ENCODE results near the gene TMEFF2. TPM values are rescaled to one million over a fixed set of nuclear protein-coding genes. Genes with fewer than 3 reads are reported as not detected.

The TMEFF2 gene
- total and polyA plus RNA-seq, 2 of the 8 experiments (the other 6 are each of a cell fraction or from before 2014, with no cell fraction given), result 0.91 to 3.7 TPM

- WGBS, 2 experiments (ENCODE audit: extremely low coverage in 1 of 2, insufficient coverage in 1 of 2, insufficient read length in 1 of 2, insufficient replicate concordance in 2 of 2, low coverage in 1 of 2, low lambda C conversion rate in 2 of 2, missing lambda C conversion rate in 1 of 2), result 95% methylated on average over 4 of the region's 4 CpGs; no CpG with 5 or more reads in 1 of the 2 experiments
- H3K4me2 ChIP-seq (ENCODE audit: insufficient read depth in 1 of 2, low read depth in 2 of 2, low read length in 2 of 2), result no peak overlapping the region
Measured at GRCh38 chr2:192049362-192049761, 145.4 kb downstream of the TMEFF2 start.

More at GRCh38 chr2:192049362-192049761, 145.4 kb downstream of the TMEFF2 start:
- Histone ChIP-seq H3K79me2 (ENCODE audit: control insufficient read depth in 1 of 2, insufficient read depth in 2 of 2, low read length in 2 of 2) (no peaks in the 10 kb centered on the region), H3K27me3 (replicated peaks in 1 of 4; ENCODE audit: control insufficient read depth in 3 of 4, extremely low read depth in 1 of 4, insufficient read depth in 3 of 4, low read length in 3 of 4) (no peaks in the 10 kb centered on the region), H2BK5ac (ENCODE audit: low read depth, low read length) (no peak overlapping the region), H4K20me1 (replicated peaks in 1 of 2; ENCODE audit: control insufficient read depth in 1 of 2, insufficient read depth in 2 of 2, low read length in 2 of 2) (no peaks in the 10 kb centered on the region), H3K18ac (ENCODE audit: extremely low read depth, low read length) (no peak overlapping the region), H3K4me3 (ENCODE audit: extremely low read depth in 1 of 4, insufficient read depth in 2 of 4, low read depth in 3 of 4, low read length in 4 of 4) (no peak overlapping the region), H3K56ac (replicated peaks; ENCODE audit: insufficient read length, low read depth, low read length) (no peak overlapping the region), H3K36me3 (ENCODE audit: control insufficient read depth in 2 of 4, insufficient read depth in 4 of 4, low read length in 3 of 4) (no peaks in the 10 kb centered on the region), H3K9me3 (ENCODE audit: insufficient read depth in 2 of 2, low read depth in 1 of 2, low read length in 1 of 2) (no peaks in the 10 kb centered on the region; a peak in 1 of 4 replicates), H4K5ac (ENCODE audit: insufficient read length, low read depth, low read length) (no peak overlapping the region), H3K79me1 (ENCODE audit: low read depth, low read length) (no peaks in the 10 kb centered on the region), H2BK20ac (ENCODE audit: low read length) (no peak overlapping the region), H3K9ac (replicated peaks in 1 of 4; ENCODE audit: extremely low read depth in 1 of 4, low read depth in 3 of 4, low read length in 3 of 4) (no peak overlapping the region), H3K27ac (ENCODE audit: low read depth, low read length) (no peak overlapping the region), H3K23ac (ENCODE audit: insufficient read length) (no peak overlapping the region), H2BK12ac (ENCODE audit: low read depth, low read length) (no peak overlapping the region), H3K14ac (ENCODE audit: insufficient read length) (no peak overlapping the region), H2BK120ac (replicated peaks; ENCODE audit: low read depth, low read length) (no peak overlapping the region), H3K4me1 (replicated peaks in 1 of 4; ENCODE audit: control insufficient read depth in 3 of 4, insufficient read depth in 4 of 4, low read length in 3 of 4) (no peaks in the 10 kb centered on the region), H3K23me2 (ENCODE audit: low read depth, low read length) (no peaks in the 10 kb centered on the region), H2AFZ (ENCODE audit: low read length) (no peak overlapping the region), H3K4ac (replicated peaks; ENCODE audit: insufficient read length, low read depth, low read length) (no peak overlapping the region), H4K8ac (ENCODE audit: extremely low read depth, insufficient read depth, low read length) (no peak overlapping the region), H2BK15ac (ENCODE audit: low read length) (no peak overlapping the region), H2AK5ac (ENCODE audit: low read depth, low read length) (no peak overlapping the region), H4K91ac (replicated peaks; ENCODE audit: insufficient read length, low read length) (no peak overlapping the region)
- TF ChIP-seq TAF1 (IDR thresholded peaks at IDR 0.05; ENCODE audit: low read depth, low read length) (no peak), CBX5 (IDR thresholded peaks at IDR 0.05; ENCODE audit: low read depth, low read length) (no peak), ATF2 (IDR thresholded peaks at IDR 0.05; ENCODE audit: low read length) (no peak), MAFK (IDR thresholded peaks at IDR 0.05; ENCODE audit: low read depth, low read length) (no peak), ZNF274 (IDR thresholded peaks at IDR 0.05; ENCODE audit: borderline replicate concordance, extremely low read depth, low read length) (no peak), CTBP2 (IDR thresholded peaks at IDR 0.05; ENCODE audit: borderline replicate concordance, insufficient read depth, insufficient read length, low read length) (no peak), SIN3A (conservative IDR thresholded peaks at IDR 0.05 in 1 of 2, IDR thresholded peaks at IDR 0.05 in 1 of 2; ENCODE audit: low read depth in 1 of 2, low read length in 2 of 2) (no peak), TEAD4 (IDR thresholded peaks at IDR 0.05; ENCODE audit: low read depth, low read length) (no peak), KDM5A (IDR thresholded peaks at IDR 0.05; ENCODE audit: low read length) (no peak), CHD2 (IDR thresholded peaks at IDR 0.05; ENCODE audit: low read length) (no peak), GABPA (IDR thresholded peaks at IDR 0.05; ENCODE audit: borderline replicate concordance, insufficient read depth, low read length) (no peak)
- ChIA-PET POLR2A (ENCODE audit: partially characterized antibody) (no interaction called here), CTCF (ENCODE audit: partially characterized antibody) (no interaction called here)
- DNase-seq (ENCODE audit: low read depth in 1 of 2, low spot score in 2 of 2) (no peak), FAIRE-seq (no peak)

All from H1 (cell line).